Hematopoietic multipotent progenitor cell (in vitro differentiated cells): Measurements from ENCODE around the gene ASIC1. TPM values are rescaled to one million over a fixed set of nuclear protein-coding genes. Genes with fewer than 3 reads are reported as not detected.
"Not testable (repeated sequence)": the region's sequence is repeated elsewhere in the genome, so short reads cannot be mapped to it uniquely, and the experiment has no call there.

Source experiments
- DNase-seq, 3 donors: peaks; one replicate each; pipeline ENCODE4 v3.0.0-alpha.2; 2011 to 2015; ENCODE audit warnings: low read depth in 2 of 3, low spot score in 2 of 3
- total RNA-seq: library from RNA; depleted of rRNA; stranded (reverse); fragments of >200 nt; gene quantifications from one replicate; pipeline ENCODE4 v1.2.3, GENCODE V29; 2012

The ASIC1 gene
- not detected for total RNA-seq

DNA sequence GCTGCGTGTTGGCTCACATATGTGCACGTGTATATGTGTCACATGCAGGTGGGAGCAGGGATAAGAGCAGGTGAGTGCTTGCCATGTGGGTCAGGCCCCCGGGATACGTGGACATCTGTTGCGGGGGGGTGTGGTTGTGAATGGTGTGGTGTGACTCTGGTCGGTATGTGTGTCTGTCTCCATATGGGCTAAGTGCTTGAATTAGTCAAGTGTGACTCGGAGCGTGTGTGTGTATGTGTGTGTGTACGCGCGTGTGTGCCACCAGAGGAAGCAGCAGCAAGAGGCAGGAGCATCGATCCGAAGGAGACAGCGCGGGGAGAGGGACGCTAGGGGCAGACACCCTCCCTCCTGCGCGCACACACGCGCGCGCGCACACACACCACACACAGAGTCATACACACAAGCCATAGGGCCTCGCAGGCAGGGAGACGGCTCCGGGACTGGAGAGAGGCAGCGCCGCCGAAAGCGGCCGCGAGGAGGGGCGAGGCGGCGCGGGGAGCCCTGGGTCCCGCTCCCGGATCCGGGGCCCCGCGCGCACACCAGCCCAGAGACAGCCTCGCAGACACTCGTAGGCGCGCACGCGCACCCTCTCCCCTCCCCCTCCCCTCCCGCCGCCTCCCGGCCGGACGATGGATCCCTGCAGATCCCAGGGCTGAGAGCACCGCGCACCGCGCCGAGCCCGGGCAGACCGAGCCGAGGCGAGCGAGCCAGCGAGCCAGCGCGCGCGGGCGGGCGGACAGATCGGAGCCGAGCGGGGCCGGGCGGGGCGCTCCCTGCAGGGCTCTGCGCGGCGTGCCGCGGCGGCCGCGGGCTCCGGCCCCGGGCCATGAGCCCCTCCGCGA is at the start of gene ASIC1:
ASIC1 (plus strand) TSS at position 597 of the 842 bp plus-strand sequence. CDS start 1,171 bp downstream, outside the sequence.
- DNase-seq = peak in 2 of 3 donors; percentile 38 to 56

DNA sequence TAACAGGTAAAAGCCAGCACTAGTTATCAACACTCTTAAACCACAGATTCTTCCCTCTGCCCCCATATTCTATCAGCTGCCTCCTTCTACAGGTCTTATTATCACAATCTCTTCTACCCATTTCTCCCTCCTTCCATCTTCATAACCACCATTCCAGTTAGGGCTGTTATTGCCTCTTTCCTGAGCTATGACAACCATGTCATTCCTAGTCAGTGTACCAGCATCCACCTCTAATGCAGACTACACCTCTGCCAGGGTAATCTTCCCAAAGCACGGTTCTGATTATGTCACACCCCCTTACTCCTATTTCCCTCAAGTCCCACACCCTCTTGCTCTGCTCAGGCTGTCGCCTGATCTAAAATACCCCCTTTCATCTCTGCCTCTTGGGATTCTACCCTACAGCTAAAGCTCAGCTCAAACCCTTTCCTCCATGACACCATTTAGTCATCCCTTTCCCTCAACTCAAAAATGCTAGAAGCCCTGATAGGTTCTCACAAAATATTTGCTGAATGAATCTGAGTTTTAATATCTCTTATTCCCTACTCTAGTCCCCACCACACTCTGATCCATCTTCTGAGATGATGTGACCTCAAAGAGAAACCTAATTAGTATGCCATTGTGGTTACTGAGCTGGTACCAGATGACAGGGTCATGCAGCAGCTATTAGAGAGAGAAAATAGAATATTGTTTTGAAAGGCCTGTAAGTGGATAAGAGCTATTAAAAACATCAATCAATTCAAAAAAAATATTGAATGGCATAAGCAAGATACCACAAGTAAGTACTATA is 43.8 kb upstream of the ASIC1 start:
- DNase-seq = no peak

DNA sequence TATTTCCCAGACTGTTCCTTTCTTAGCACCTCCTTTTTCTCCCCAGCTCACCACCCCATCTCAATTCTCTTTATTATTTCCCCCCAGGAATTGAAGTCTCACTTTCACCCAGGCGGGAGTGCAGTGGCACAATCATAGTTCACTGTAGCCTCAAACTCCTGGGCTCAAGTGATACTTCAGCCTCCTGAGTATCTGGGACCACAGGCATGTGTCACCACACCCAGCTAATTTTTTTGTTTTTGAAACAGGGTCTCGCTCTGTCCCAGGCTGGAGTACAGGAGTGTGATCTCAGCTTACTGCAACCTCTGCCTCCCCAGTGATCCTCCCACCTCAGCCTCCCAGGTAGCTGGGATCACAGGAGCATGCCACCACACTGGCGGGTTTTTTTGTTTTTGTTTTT is 43.1 kb upstream of the ASIC1 start:
- DNase-seq = no peak

DNA sequence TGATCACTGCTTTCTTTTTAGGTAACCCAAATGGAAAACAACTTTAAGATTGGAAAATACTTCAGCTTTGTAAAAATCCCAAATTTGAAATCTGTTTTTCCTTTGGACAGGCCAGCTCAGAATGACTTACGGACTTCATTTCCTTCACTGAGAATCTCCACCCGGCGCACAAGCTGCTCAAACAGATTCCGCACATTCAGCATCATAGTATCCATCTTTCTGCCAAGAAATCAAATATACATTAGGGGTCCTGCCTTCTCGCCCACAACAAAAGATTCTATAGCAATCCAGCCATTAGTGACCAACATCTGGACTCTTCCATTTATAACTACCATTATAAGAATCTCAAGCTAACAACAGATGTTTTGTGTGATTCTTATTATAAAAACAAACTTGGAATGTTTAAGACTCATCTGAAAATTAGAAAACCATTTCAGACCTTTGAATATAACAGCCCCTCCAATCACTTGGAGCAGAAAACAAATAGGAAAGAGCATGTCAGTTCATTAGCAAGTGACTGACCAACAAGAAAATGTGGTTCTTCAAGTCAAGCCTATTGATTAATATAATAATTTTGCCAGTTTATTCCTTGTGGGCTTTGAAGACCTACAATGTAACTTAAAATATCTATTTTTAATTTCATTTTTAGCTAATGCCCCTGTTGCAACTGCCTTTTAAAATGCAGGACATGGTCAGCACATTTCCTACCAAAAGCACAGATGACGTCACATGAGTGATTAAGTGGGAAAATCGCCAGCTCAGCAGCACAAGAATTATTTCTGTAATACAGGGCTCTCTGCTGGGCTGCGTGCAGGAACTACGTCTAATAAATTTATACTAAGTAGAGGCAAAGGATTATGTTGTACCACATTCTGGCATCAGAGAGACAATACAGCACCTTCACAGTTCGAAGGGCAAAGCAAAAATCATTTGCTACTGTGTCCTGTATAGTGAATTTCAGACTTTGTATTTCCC is 40.6 kb upstream of the ASIC1 start:
- no peak for DNase-seq

DNA sequence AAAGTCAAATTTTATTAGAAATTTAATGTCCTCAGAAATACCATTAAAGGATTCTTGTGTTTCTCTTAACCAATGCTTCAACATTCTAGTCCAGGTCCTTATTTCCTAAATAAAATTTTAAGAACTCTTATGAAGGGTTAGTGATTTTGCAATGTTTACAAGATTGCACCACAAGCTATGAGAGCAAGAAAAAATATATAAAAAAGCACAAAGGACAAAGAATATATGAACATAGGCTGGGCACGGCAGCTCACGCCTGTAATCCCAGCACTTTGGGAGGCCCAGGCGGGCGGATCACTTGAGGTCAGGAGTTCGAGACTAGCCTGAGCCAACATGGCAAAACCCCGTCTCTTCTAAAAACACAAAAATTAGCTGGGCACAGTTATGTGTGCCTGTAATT is 39.8 kb upstream of the ASIC1 start:
- no peak for DNase-seq

DNA sequence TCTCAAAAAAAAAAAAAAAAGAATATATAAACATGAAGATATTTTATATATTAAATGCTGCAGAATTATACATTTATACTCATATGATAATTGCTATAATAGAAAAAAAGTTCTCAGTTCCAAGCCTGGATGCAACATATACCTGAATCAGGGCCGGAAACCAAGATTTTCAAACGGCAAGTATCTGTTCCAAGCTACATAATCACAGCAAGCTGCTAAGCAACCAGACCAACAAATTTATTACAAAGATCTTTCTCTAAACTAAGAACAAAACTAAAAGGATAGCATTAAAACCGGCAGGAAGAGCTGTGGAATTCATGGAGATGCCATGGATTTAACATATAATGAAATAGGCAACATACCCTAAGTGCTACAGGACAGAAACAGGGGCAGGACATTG is 39.2 kb upstream of the ASIC1 start:
- DNase-seq = no peak

DNA sequence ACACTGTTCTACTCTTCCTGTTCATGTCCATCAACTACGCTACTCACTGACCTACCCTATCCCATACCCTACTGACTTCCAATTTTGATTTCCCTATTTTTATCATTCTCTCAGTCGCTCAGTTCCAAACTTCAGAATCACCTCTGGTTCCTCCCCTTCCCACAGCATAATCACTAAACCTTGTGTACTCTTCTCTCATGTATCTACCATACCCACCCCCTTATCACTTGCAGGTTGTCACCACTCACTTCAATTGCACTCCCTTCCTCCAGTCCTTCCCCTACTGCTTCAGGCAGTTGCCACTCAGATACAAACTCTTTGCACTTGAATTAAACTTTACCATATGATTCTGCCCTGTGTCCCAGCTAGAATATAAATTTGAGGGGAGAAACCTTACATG is 38.4 kb upstream of the ASIC1 start:
- DNase-seq = no peak

DNA sequence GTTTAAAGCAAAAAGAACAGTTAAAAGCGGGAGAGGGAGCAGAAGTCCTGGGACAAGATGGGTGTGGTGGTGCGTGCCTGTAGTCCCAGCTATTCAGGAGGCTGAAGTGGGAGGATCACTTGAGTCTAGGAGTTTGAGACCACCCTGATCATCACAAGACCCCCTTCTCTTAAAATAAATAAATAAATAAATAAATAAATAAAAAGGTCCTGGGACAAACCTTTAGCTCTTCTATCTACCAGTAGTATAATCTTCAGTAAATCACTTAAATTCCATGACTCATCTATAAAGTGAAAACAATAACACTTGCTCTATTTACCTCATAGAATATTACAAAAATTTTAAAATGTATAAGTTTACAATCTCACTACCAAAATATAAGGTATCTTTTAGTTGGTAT is 37.9 kb upstream of the ASIC1 start:
- no peak for DNase-seq

DNA sequence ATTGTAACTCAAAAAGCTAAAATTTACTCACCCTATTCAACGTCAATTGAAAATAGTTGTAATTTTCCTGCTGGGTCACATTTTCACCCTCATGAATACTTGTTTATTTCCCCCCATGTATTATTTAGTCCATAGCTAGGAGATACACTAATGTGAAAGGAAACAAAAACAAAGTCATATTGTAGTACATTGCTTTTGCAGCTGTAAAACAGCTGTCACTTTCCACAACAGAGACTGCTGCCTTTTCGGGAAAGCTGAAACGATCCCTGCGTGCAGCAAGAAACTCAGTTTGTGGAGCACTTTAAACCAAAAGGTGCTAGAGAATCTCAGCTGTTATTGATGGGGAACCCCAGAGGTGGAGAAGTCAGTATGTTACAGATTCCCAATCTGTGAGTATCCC is 36.4 kb upstream of the ASIC1 start:
- DNase-seq = no peak

DNA sequence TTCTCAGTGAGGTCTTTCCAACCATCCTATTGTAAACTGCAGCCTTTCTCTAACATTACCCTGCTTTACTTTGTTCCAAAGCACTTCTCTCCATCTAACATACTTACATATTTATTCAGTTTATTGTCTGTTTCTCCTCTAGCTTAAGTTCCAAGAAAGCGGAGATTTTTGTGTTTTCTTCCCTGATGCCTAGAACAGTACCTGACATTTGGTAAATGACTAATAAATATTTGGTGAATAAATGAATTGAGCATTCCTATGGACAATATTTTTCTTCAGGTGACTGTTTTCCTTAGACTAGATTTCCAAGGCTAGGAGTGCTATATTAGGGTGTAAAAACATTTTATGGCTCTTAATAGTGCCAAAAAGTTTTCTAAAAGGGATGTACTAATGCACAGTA is 34.5 kb upstream of the ASIC1 start:
- no peak for DNase-seq

DNA sequence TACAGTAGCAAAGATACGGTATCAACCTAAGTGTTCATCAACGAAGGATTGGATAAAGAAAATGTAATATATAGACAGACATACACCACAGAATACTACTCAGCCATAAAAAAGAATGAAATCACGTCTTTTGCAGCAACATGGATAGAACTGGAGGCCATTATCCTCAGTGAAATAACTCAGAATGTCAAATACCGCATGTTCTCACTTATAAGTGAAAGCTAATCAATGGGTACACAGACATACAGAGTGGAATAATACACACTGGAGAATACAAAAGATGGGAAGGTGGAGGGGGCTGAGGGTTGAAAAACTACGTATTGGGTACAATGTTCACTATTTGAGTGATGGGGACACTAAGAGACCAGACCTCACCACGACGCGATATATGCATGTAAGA is 33.2 kb upstream of the ASIC1 start:
- DNase-seq = no peak

DNA sequence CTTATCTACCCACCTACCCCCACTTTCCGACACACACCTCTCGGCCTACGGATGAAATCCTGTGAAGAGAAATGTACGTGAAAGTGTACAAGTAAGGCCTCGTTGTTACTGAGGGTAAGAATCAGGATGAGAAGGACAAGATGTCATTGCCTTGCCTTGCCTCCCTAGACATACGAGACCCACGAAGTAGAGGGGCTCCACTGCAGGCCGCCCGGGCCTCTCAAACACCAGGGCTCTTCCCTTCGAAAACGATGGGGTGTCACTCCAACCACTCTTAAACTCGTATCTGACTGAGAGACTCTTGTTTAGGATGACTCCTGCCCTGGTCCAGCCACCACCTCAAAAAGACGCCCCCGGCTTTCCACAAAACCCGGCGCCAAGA is 32.6 kb upstream of the ASIC1 start:
- DNase-seq = no peak

DNA sequence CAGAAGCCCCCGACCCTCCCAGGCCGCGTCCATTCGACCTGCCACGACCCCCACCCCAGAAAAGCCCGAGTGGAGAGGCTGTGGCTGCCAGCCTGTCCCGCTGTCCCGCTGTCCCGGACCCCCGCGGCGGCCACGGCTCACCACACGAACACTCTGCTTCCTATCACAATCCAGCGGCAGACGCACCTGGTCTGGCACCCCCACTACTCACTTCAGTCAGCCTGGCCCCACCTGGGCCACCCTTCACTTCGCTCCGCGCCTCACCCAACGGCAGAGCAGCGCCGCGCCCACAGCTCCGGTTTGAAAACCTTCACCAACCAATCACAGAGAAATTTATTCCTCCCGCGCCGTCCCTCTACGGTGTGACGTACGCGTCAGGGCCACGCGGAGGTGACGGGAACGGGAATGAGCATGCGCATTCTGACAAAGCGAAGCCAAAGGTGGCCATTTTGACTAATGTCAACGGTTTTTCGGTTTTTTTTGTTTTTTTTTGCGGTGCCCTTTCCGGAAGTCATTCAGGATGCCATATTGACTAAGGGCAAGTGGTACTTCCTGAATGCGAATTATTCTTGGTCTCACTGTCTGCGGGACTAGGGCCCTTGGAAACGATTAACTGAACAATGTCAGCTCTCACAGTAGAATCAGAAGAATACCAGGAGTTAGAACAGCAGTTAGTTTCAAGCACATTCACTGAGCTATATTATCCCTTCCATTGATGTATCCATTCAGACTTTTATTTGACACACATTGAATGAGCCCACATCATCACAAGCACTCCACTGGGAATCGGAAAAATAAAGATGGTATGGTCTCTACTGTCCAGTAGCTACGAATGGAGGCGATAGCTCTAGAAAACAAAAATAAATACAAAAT is 32.0 kb upstream of the ASIC1 start, which contains the start of gene RACGAP1:
RACGAP1 (minus strand) TSS at position 308 of the 873 bp plus-strand sequence. CDS start 8,779 bp downstream, outside the sequence.
- DNase-seq = peak; percentile 84 to 99 (median 99)

DNA sequence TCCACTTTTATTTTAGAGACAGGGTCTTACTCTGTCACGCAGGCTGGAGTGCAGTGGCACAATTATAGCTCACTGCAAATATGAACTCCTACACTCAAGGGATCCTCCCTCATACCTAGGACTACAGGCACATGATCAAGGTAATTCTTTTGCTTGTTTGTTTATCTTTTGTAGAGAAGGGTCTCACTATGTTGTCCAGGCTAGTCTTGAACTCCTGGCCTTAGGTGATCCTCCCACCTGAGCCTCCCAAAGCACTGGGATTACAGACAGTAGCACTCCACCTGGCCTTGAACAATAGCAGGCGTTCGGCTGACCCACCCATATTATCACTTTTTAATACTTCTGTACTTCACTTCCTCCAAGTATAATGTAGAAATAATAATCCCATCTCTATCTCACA is 30.7 kb upstream of the ASIC1 start:
- no peak for DNase-seq

DNA sequence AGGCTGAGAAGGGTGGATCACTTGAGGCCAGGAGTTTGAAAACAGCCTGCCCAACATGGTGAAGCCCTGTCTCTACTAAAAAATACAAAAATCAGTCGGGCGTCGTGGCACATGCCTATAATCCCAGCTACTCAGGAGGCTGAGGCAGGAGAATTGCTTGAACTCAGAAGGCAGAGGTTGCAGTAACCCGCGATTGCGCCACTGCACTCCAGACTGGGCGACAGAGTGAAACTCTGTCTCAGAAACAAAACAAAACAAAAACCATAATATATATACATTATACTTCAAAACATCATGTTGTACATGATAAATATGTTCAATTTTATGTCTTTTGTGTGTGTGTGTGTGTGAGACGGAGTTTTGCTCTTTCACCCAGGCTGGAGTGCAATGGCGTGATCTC is 26.9 kb upstream of the ASIC1 start:
- DNase-seq = not testable (repeated sequence)

DNA sequence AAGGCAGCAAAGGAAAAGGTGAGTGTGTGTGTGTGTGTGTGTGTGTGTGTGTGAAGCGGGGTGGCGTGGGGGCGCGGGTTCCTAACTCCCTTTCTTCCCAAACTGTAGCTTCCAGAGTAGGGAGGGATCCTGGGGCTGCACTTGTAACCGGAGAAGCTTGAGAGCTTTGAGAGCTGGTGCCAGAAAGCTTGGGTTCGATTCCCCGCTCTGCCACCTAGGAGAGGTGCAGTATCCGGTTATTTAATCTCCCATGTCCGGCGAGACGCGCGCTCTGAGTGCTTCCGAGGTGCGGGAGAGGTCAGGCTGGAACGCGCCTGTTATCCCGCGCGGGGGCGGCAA is 24.9 kb upstream of the ASIC1 start:
- no peak for DNase-seq

DNA sequence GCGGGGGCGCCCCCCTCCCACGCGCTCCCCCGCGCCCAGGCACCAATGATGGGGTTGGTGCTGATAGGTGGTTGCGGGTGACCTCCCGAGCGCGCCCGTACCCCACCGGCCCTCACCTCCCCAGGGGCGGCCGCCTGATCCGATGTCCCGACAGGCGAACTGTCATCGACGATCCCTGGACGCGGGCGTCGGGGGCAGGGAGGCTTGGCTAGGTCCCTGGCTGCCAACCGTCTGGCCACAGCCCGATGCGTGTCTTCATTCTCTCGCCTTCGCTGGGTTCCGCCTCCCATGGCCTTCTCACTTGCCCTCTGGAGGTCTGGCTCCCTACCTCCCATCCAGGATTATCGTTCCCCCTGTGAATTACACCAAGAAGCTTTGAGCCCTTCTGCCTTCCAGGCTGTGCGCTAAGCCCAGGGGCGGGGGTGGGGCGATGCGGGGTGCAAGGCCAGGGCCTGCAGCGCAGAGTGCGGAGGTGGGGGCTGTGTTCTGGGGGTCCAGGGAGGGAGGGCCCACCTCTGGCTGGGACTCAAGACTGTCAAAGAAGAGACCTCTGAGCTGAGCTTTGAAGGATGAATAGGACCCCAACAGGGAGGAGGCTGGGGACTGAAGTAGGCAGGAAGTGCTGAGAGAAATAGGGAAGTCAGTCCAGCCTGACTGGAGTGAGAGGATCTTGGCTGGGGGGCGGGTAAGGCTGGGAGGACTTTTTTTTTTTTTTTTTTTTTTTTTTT is 24.4 kb upstream of the ASIC1 start:
- peak in 1 of 3 donors; percentile 53 for DNase-seq

DNA sequence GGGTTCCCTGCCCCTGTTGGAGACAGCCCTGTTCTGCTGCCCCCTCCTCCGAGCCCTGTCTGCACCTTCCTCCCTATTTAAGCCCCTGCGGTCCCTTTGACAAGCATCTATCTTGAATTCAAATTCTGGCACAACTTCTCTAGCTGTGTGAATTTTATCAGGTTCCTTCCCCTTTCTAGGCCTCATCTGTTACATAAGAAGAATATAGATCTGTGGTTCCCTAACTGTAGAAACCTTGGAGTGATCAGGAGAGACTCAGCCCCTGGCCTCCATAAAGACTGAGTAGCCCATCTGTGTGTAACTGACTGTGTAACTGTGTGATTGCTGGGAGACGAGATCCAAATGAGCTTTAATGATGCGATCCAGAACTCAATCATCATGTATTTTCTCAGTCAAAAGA is 19.1 kb upstream of the ASIC1 start:
- no peak for DNase-seq

DNA sequence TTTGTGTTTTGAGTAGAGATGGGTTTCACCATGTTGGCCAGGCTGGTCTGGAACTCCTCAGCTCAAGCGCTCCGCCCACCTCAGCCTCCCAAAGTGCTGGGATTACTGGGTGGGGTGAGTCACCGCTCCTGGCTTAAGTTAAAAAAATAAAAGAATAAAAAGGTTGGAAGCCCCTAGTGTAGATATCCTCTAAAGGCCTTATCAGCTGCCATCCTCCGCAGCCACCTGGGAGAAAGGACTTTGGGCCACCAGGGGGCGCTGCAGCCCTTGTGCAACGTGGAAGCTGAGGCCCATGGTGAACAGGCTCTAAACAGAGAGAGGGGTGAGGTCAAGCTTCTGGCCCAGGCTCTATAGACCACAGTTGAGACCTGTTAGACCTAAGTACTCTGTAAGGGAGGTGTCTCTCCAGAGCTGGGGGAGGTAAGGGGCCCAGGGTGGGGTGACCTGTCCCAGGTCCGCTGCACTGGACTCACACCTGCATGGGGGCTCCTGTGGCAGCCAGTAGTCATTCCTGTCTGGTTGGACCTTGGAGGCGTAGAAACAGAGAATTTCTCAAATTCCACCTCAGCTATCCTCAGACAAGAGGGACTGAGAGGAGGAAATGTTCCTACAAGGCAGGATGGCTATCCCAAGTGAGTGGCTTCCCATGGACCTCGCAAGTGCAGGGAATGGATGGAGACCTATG is 18.1 kb upstream of the ASIC1 start:
- peak; percentile 67 to 88 (median 79) for DNase-seq
